NCI-H146 treated with DMSO at 0.1 percent for 48 hours (cell line): ENCODE results near the gene MRGPRD.
"Not testable (repeated sequence)": the region's sequence is repeated elsewhere in the genome, so short reads cannot be mapped to it uniquely, and the experiment has no call there.

Experiments
- DNase-seq: peaks from one replicate; lab custom pipeline; 2025; ENCODE audit not compliant: unreplicated experiment; lab: John Stamatoyannopoulos, UW

Gene MRGPRD

DNA sequence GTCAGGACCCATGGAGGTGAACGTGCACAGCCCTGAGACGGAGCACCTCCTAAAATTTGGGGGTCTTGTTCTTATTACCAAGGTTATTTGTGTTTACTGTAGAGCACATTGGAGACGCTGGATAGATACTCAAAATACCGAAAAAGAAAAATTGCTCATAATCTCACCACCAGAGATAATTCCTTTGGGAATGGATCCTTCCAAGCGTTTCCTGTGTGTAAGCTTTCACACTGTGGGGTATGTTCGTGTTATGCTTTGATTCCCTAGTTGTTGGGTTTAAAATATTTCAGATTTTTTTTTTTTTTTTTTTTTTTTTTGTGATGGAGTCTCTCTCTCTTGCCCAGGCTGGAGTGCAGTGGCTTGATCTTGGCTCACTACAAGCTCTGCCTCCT, 14.1 kb upstream of the MRGPRD start:
- no peak for DNase-seq

DNA sequence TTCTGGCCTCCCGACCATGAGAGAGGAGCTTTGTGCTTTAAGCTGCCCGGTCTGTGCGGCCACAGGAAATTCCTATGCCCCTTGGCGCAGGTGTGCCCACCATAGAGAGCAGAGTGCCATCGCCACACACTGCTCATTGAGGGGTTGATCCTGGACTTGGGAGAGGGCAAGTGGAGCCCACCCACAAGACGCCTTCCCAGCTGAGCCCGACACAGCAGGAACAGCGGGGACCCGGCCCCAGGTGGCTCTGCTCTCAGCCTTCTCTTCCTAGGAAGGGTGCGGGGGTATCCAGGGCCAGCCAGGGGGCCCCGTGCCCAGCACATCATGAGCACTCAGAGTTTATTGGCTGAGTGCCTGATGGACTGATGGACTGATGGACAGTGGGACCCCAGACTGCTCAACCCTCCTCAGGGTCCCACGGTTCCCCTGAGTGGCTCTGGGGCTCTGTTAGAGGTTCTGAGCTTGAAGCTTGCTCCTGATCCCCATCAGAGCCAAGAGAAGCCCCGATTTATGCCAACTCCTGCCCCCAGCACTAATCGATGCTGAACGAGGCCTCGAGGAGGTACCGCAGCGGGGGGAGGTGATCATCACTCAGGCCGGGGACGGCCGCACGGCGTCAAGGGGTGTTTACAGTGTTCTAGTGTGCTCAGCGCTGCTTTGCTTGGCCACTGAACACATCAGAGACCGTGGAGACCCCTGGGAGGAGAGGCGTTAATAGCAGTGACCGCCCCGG, 13.5 kb upstream of the MRGPRD start:
- DNase-seq, result no peak

DNA sequence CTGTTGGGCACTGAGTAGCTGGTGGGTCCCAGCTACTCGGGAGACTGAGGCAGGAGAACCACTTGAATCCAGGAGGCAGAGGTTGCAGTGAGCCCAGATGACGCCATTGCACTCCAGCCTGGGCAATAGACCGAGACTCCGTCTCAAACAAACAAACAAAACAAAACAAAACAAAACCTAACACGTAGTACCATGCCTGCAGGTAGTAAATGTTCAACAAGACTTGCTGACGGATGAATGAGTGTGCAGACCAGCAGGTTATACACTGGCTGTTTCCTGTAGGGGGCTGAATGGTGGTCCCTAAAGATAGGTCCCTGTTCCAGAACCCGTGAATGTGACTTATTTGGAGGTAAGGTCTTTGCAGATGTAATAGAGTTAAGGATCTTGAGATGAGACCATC, 12.8 kb upstream of the MRGPRD start:
- DNase-seq, result no peak

DNA sequence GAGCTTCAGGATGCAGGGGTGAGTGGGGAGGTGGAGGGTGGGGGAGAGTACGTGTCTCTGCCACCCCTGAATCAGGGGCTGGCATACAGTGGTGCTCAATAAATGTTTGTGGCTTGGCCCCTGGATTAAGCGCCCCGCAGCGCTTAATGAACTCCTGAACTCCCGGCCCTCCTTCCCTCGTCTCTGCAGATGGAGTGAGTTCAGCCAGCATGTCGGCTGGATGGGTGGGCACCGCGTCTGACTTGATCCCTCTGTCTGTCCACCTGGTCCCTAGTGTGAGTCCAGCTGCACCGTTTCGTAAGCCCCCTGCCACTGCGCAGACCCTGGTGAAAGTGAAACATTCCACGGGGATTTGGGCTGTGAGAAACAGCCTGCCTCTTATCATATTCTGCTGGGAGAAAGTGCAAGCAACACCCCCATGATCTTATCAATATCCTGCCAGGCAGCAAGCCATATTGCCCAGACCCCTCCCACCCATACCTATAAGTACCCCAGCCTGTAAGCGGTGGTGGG, 12.0 kb upstream of the MRGPRD start:
- DNase-seq, result no peak

DNA sequence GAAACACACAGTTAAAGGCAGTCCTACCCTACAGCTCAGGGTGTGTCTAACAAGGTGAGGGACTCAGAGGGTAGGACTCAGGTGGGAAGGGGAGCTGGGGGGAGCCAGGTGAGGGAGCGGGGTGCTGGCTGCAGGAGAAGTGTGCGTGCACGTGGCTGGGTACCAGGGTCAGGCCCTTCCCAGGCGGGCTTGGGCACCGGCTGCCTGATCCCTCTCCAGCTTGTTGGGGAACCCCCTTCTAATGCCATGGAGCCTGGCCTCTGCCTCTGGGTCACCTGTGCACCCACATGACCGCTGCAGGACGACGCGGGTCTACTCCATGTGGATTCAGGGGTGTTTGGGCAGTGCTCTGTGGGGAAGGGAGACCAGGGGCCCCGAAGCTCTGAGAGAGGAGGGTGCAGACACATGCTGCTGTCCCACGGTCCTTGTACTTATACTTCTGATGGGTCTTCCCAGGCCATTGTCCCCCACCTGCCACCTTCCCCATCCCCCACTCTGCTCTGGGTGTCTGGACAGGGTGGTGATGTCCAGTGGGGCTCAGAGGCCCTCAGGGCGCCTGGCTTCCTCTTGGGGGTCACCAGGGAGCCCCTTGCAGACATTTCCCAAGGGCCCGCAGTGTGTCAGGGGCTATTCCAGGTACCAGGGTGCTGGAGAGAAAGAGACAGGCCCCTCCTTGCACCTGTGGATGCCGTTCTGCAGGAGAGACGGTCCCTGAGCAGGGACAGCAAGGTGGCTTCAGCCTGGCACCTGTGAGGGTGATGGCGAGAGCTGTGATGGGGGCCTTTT, 10.4 kb upstream of the MRGPRD start:
- DNase-seq, result no peak

DNA sequence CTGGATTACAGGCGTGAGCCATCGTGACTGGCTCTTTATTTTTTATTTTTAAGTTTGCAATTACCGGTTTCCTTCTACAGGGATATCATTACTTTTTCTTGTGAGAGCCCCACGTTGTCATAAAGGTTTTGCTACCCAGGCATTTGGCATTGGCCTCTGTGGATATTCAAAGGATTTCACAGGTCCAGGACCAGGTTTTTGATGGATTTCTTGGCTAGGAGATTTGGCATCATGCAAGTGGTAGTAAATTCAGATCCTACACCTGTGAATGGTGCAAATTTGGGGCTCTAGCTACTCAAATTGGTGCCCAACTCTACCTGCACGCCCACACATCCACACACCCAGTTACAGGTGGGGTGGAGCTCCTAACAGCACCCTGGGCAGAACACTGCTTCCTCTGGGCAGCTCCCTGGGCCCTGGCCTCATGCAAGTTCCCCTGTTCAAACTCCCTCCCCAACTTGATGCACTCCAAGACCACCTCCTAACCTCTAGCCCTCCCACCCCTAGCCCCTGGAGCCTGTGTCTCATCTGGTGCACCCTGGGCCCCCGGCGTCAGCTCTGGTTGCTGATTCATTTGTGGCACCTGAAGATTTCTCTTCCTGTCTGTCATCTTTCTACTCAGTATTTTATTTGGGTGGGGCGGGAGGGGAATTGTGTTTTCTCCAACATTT, 9.3 kb upstream of the MRGPRD start:
- no peak for DNase-seq

DNA sequence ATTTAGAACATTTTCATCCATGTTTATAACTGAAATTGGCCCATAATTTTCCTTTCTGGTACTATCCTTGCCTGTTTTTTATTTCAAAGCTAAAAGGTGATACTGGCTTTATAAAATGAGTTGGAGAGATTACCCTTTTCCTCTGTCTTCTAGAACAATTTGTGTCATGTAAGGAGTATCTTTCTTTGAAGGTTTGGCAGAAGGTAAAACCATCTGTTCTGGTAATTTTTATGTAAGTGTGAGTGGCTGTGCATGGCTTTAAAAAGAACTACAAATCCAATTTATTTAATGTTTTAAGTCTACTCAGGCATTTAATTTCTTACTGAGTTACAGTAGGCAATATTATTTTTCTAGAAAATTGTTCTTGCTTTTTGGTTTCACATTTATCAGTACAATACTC, 7.7 kb upstream of the MRGPRD start:
- no peak for DNase-seq

DNA sequence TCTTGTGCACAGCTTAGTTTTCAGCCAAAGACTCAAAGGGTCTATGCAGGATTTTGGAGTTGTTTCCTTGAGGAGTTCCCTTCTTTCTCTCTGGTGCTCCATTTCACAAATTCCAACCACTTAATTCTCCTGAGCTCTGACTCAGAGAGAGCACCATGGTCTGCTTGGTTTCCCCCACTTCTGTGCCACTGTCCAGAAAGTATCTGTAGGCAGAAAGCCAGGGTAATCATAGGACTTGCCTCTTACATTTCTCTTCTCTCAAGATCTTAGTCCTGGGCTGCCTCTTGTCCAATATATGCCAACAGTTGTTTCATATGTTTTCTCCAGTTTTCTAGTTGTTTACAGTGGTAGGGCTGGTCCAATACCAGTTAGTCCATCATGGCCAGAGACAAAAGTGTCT, 6.4 kb upstream of the MRGPRD start:
- DNase-seq, result no peak

DNA sequence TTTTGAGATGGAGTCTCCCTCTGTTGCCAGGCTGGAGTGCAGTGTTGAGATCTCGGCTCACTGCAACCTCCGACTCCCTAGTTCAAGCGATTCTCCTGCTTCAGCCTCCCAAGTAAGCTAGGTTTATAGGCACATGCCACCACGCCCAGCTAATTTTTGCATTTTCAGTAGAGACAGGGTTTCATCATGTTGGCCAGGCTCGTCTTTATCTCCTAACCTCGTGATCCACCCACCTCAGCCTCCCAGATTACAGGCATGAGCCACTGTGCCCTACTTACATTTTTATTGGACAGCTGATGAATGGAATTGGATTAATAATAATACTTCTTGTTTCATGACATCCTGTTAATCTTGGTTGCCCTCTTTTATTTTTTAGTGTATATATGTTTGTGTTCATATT, 3.0 kb upstream of the MRGPRD start:
- DNase-seq, result no peak

DNA sequence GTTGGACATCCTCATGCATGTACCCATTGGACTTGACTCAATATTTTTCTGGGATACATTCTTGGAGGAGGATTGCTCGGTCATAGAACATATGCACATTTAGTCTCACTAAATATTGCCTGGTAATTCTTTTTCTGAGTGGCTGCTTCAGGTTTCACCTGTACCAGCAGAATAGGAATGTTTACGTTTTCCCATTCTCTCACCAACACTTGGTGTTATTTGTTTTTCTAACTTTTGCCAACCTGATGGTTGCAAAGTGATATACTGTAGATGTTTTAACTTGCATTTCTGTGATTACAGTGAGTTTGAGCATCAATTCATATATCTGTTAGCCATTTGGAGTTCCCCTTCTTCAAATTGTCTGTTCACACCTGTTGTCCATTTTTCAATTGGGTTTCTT, 1.3 kb upstream of the MRGPRD start:
- no peak for DNase-seq

DNA sequence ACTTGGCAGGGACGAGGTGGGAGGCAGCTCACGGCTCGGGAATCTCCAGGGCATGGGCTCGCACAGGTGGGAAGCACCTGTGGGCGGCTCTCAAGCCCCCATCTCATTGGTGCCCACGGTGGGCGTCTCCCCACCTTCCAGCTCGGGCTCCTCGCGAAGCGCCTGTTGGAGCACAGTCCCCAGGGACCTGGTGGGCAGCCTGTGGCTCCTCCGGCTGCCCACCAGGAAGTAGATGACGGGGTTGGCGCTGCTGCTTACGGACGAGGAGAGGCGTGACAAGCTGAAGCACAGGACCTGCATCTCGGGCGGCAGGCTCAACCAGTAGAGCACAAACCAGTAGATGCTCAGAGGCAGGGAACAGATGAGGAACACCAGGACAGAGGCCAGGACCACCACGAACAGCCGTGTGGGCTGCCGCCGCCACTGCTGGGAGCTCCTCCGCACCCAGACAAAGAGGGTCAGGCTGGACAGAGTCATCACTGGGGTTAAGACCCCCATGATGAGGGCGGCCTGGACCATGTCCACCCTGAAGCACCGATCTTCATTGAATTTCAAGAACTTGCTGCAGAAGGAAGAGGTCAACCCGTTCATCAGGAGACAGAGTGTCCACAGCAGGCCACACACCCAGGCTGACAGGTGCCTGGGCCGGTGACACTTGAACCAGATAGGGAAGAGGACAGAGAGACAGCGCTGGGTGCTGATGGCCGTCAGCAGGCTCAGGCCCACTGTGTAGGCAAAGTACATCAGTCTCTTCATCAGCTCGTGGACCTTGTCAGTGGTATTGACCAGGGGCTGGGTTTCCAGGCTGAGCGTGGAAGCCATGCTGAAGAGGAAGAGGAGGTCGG, 633 bp downstream of the MRGPRD start:
- DNase-seq, result no peak

DNA sequence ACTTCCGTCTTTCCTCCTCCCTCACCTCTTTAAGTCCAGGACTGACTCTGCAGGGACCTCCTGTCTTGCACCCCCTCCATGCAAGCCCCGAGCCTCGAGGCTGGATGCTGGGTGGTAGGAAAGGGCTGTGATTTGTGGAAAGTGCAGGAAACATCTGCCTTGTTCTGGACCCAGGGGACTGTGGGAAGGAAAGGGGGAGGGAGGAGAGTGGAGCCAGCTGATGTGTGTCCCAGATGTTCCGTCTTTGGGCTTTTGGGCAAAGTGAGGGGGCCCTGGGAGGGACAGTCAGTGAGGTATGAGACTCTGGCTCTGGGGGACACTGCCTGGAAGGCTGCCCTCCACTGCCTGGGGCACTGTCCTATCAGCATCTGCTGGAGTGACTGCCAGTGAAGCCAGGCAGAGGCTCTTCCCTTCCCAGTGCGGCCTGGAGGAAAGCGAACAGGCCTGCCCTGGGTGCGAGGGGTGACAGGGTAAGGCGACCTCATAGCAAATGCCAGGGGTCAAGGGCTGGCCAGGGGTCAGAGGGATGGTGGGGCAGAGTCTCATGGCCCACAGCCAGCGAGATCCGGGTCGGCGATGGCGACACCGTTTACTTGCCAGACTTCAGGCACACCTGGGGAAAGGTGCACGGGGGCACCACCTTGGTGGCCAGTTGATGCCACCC, 1.7 kb downstream of the MRGPRD start:
- no peak for DNase-seq

DNA sequence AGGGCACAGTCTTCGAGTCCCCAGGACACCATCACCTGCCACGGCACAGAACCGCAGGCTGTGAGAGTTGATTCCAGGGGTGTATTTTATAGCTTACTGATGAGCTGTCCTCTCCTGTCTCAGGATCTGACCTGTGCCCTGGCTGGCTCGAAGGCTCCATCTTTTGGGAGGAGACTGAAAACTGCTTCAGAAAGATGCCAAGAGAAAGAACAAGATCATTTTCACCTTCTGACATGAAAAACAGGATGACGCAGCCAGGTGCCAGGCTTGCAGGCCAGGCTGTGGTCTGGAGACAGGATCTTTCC, 2.2 kb downstream of the MRGPRD start:
- no peak for DNase-seq

DNA sequence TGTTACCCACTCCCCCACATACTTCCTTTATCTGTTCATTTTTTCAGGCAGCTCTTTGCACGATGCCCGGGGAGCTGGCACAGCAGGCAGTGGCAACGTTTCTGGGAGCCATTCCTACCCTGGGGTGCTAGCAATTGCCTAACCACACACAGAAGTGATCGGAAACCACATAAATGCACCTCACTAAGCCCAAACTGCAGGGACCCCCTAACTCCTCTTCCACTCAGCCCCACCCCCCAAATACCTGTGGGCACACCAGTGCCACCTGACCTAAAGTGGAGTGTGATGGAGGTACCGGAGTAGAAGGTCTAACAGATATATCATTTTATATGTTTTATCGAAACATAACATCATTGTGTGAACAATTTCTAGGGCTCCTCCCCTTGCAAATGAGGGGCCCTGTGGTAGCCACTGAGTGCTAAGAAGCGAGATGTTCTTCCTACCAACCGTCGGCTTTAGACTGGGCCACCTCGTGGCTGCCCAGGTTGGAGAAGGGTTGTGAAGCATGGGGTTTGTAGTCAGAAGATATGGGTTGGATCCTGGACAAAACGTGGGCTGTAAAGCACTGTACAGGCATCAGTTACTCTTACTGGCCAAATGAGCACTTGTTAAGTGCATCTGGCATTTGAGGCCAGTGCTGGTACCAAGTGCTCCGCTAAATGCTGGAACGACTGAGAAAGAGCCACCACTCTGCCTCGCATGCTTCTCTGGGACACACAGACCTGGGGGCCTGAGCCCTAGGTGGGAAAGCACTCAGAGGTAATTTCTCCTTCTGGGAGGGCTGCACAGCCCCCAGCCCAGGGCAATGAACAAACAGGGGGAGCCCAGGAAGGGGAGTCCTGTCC, 2.8 kb downstream of the MRGPRD start:
- DNase-seq, result no peak

DNA sequence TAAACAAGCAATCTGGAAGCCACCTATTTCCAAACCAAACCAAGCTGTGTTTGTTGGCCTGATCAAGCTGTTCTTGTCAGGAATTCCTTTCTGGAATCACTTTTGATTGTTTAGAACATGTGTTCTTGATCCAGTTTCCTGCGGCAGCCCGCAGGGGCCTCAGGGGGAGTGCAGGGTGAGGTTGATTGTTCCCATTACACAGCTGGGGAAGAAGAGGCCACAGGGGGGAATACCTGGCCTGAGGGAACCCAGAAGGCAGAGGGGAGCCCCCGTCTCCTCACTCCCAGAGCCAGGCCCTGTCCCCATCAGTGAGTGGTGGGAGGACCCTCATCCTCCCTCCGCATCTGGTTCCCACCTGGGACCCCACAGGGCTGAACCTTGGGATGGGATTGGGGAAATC, 4.2 kb downstream of the MRGPRD start:
- DNase-seq, result no peak

DNA sequence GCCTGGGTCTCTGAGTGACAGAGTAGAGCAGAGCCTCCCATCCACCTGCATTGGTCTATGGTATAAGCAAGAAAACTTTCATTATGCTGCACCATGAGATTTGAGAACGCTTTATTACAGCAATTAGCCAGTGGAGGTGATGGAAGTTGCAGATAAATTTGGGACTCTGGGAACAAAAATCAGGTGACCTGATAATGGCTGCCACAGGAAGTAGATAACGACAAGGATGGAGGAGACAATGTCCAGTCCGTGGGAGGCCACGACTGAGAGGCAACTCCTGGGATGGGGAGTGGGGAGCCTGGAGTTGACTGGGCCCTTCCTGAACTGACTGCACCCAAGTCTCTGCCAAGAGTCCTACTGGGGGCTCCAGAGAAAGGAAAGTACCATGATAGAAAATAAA, 4.7 kb downstream of the MRGPRD start:
- DNase-seq, result no peak

DNA sequence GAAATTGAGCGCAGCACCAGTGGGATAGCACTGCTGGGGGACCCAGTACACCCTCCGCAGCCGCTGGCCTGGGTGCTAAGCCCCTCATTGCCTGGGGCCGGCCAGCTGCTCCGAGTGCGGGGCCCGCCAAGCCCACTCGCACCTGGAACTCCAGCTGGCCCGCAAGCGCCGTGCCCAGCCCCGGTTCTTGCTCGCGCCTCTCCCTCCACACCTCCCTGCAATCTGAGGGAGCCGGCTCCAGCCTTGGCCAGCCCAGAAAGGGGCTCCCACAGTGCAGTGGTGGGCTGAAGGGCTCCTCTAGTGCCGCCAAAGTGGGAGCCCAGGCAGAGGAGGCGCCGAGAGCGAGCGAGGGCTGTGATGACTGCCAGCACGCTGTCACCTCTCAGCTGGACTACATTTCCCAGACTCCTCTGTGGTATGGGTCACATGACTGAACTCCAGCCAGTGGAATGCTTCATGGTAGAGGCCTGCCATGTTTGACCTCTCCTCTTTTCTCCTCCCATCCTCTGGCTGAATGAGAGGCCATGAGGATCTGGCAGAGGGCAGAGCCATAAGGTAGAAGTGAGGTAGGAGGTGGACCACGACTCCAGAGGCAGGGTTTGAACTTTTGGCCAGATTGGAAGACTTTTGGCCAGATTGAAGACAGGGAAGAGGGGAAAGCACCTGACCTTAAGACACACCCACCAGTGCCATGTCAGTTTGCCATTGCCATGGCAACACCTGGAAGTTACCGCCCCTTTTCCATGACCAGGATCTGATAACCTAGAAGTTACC, 6.2 kb downstream of the MRGPRD start:
- DNase-seq, result no peak

DNA sequence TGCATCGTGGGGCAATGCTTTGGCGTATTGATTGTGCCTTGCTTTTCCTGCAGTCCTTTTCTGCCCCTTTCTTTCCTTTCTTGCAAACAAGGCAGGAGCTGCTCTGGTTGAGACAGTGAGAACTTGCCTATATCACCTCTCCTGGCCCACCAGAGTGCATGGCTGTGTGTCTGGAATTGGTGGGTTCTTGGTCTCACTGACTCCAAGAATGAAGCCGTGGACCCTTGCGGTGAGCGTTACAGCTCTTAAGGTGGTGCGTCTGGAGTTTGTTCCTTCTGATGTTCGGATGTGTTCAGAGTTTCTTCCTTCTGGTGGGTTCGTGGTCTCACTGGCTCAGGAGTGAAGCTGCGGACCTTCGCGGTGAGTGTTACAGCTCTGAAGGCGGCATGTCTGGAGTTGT, 7.1 kb downstream of the MRGPRD start:
- not testable (repeated sequence) for DNase-seq

DNA sequence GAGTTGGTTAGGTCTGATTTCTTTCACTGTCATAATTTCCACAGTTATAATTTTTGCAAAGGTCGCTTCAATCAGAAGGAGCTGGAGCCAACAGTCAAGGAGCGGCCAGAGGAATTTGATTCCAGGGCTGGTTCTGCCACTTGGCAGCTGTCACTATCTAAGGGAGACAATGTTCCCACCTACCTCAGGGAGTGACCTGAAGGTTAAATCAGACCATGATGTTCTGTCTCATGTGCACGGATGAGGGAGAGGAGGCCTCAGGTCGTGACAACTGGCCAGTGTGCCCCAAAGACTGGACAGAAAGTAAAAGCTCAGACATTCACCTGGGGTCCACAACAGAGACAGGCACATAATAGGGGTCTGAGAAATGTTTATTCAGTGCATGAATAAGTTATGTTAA, 7.6 kb downstream of the MRGPRD start:
- no peak for DNase-seq
